Lower leg skin (tissue), 4 donors: ENCODE data around the gene PLEKHG4B. TPM values are rescaled to one million over a fixed set of nuclear protein-coding genes. Genes with fewer than 3 reads are reported as not detected.

Experiments
- DNase-seq, 2 donors: peaks; one replicate each; pipeline ENCODE4 v3.0.0-alpha.2; 2019; ENCODE audit warnings: low spot score in 2 of 2
- H3K4me3 ChIP-seq: fragments of 200-600 bp; sonication (generic); 2 replicates; pipeline ENCODE4 v1.5.1; 2017; ENCODE audit warnings: mild to moderate bottlenecking, low read depth; ENCODE audit not compliant: poor library complexity, severe bottlenecking
- POLR2A ChIP-seq, 2 donors: fragments of 450-650 bp; IDR thresholded peaks; one replicate each; pipeline ENCODE4 v1.6.1; 2016 to 2017; ENCODE audit warnings: antibody characterized with exemption in 2 of 2, mild to moderate bottlenecking in 1 of 2, moderate library complexity in 1 of 2
- whole genome bisulfite sequencing, 2 donors: methylation state at CpG; one replicate each; pipeline ENCODE4 v1.1.5; 2018; 5-methylcytosine and 5-hydroxymethylcytosine counted together
- intact Hi-C: fragments of 100-400 bp; cut with DNase I; formaldehyde crosslinking; loops from one replicate; pipeline ENCODE4 v1.15.0; 2023; ENCODE audit warnings: low total_unique reads
- total RNA-seq, 4 donors: library from RNA; depleted of rRNA; stranded (reverse); fragments of >200 nt; gene quantifications; one replicate each; pipeline ENCODE4 v1.1.0, GENCODE V29; 2016
- TF ChIP-seq, protein P1 (sequence below), 3 donors: fragments of 450-650 bp; IDR thresholded peaks; one replicate each; pipeline ENCODE4 v1.5.1; 2016; ENCODE audit warnings: antibody characterized with exemption in 3 of 3, mild to moderate bottlenecking in 3 of 3, moderate library complexity in 2 of 3

Gene PLEKHG4B
- total RNA-seq, 4 donors from 2014 or later = 0.17 to 2.1 (median 0.36) TPM

DNA sequence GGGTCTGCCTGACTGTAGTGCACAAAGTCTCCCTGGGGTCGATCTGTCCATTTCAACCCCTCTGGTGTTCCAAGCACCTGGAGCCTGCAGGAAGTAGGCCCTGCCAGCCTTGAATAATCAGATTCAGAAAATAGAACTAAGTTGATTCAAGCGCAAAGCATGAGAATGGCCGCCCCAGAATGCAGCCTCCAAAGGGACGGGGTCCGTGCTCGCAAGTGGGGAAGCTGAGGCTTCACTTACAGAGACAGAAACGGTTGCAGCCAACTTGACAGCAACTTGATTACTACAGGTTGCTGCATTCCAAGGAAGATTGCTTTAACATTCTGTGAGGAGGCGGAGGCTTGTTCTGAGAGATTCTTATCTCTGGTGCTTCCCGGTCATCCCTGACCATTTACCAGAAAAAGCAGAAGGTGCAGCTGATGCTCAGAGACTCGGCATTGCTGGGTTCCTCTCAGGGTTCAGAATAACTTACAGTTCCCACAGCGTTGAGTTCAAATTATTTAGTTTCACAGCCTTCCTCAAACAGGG is 84.4 kb downstream of the PLEKHG4B start:
- intact Hi-C loops = no loop called here
- DNase-seq = no peak
- TF ChIP-seq, protein P1, sequence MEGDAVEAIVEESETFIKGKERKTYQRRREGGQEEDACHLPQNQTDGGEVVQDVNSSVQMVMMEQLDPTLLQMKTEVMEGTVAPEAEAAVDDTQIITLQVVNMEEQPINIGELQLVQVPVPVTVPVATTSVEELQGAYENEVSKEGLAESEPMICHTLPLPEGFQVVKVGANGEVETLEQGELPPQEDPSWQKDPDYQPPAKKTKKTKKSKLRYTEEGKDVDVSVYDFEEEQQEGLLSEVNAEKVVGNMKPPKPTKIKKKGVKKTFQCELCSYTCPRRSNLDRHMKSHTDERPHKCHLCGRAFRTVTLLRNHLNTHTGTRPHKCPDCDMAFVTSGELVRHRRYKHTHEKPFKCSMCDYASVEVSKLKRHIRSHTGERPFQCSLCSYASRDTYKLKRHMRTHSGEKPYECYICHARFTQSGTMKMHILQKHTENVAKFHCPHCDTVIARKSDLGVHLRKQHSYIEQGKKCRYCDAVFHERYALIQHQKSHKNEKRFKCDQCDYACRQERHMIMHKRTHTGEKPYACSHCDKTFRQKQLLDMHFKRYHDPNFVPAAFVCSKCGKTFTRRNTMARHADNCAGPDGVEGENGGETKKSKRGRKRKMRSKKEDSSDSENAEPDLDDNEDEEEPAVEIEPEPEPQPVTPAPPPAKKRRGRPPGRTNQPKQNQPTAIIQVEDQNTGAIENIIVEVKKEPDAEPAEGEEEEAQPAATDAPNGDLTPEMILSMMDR (IDR thresholded peaks at IDR 0.05) = no peak
- no peak for TF ChIP-seq POLR2A (IDR thresholded peaks at IDR 0.05)
- no peak overlapping the region for H3K4me3 ChIP-seq
- WGBS, 2 donors = 75 to 81% methylated on average over 11 of the region's 11 CpGs

DNA sequence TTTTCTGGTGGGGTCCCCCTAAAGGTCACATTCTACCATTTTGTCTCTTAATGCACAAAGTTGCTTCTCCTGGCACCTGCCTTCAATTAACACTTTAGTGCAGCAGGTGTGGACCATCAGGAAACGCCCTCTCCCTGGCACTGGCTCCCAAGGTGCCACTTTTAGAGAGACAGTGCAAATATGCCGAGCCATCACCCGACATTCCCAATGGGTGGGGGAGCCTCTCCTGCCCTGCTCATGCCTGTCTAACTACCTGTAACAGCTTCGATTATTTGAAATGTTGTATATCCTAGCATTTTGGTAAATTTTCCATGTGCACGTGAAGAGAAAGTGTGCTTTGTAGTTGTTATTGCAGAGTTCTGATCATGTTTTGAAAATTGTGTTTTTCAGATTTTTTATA is 86.1 kb downstream of the PLEKHG4B start:
- intact Hi-C loops = no loop called here
- no peak for DNase-seq
- 63 to 69% methylated on average over 5 of the region's 5 CpGs for WGBS, 2 donors
- H3K4me3 ChIP-seq = no peak overlapping the region
- TF ChIP-seq POLR2A (IDR thresholded peaks at IDR 0.05) = no peak

DNA sequence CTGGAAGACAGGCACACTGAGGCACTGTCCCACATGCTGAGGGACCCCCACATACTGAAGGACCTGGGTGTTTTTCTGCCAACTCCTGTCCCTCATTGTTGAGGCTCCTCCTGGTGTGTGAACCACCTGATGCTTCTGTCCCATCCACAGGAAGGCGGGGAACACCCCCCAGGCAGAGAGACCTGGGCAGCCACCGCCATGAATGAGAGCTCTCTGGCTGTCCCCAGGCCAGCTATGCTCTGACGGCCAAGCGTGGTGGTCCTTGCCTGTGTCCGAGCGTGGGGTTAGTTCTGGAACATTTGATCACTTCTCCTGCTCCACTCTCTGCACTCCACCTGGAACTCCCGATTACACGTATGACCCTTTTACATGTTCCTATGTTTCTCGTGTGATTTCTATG is 87.4 kb downstream of the PLEKHG4B start:
- DNase-seq = no peak
- WGBS, 2 donors = 93 to 94% methylated on average over 6 to 9 of the region's 9 CpGs

DNA sequence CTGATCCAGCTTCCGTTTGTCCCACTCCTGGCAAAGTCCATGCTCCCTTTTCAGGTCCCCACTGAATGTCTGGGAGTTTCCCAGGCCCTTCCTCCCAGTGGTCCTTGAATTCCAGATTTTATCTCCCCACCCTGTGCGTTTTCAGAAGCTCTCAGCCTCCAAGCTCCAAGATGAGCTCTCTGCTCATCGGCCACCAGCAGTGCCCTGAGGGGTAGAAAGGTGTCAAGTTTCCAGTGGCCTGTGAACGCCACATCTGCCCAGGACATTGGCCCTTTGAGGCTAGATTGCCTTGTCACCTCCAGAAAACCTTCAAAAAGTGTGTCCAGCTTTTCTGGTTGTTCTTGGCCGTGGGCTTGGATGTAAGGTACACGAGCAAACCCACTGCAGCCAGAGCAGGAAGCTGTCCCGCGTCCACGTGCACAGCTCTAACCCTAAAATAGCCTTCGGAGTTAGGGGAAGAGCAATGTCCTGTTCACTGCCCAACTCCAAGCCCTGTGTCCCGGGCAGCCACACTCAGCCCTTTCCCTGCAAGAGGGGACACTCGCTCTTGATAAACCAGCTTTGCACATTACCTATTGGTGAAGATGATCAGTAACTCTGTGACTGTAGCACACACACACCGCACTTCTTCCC is 88.4 kb downstream of the PLEKHG4B start:
- no peak overlapping the region for H3K4me3 ChIP-seq
- intact Hi-C loops = no loop called here
- TF ChIP-seq, protein P1 (IDR thresholded peaks at IDR 0.05) = no peak
- TF ChIP-seq POLR2A (IDR thresholded peaks at IDR 0.05) = no peak
- 80 to 86% methylated on average over 13 of the region's 13 CpGs for WGBS, 2 donors
- DNase-seq = no peak

More for the DNA sequence above, 87.4 kb downstream of the PLEKHG4B start:
- intact Hi-C loops = no loop called here
- no peak overlapping the region for H3K4me3 ChIP-seq
- TF ChIP-seq, protein P1 (IDR thresholded peaks at IDR 0.05) = no peak
- TF ChIP-seq POLR2A (IDR thresholded peaks at IDR 0.05) = no peak

DNA sequence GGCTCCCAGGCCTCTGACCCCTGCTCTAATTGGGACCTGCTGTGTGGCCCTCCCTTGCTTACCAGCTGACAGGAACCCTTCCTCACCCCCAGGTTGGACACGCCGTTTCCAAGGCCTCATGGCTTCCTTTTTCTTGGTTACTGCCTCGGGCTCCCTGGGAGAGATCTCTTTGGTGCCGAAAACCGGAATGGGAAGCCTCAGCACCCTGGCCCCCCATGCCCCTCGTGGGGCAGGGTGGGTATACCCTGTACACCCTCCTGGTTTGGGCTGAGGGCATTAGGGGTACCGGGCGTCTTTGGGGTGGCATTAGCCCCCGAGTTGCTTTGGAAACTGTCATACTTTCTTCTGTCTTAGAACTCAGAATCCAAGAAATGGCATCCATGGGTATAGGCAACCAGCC is 89.2 kb downstream of the PLEKHG4B start:
- no peak overlapping the region for H3K4me3 ChIP-seq
- 92 to 94% methylated on average over 9 of the region's 9 CpGs for WGBS, 2 donors
- no peak for DNase-seq
- TF ChIP-seq POLR2A (IDR thresholded peaks at IDR 0.05) = no peak
- TF ChIP-seq, protein P1 (IDR thresholded peaks at IDR 0.05) = no peak
- intact Hi-C loops = no loop called here

DNA sequence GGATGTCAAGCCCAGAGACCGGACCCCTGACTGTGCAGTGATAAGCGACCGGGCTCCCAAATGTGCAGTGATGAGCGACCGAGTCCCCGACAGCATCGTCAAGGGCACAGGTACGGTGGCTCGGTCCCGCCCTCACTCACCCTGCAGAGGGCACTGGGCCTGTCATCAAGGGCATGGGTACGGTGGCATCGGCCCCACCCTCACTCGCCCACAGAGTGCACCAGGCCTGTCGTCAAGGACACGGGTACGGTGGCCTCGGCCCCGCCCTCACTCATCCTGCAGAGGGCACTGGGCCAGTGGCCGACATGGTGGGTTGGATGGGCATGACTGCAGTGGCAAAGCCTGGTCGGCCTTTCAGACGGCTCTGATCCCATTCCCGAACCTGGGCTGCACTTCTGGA is 89.6 kb downstream of the PLEKHG4B start:
- 90 to 95% methylated on average over 20 to 22 of the region's 22 CpGs for WGBS, 2 donors
- no peak overlapping the region for H3K4me3 ChIP-seq
- no peak for DNase-seq
- no peak for TF ChIP-seq POLR2A (IDR thresholded peaks at IDR 0.05)
- TF ChIP-seq, protein P1 (IDR thresholded peaks at IDR 0.05) = no peak
- intact Hi-C loops = no loop called here
